Measurements from ENCODE around the gene SERPINA1. TPM values are rescaled to one million over a fixed set of nuclear protein-coding genes. Genes with fewer than 3 reads are reported as not detected.
"Not testable (repeated sequence)": the region's sequence is repeated elsewhere in the genome, so short reads cannot be mapped to it uniquely, and the experiment has no call there.

The SERPINA1 gene
- total RNA-seq (ENCODE audit: insufficient read depth, low replicate concordance): 15.6 TPM

- no peak for DNase-seq (ENCODE audit: low spot score)
These were observed at the start of gene SERPINA1 for GRCh38 chr14:94388384-94389103. TSS of gene SERPINA1 (minus strand) at chr14:94388602. CDS start at chr14:94383237, 5,365 bp downstream.

- no peak for DNase-seq (ENCODE audit: low spot score)
These were observed 40.2 kb upstream of the SERPINA1 start for GRCh38 chr14:94428610-94429009.

GRCh38 chr14:94427016-94427613 lies 38.7 kb upstream of the SERPINA1 start:
- DNase-seq (ENCODE audit: low spot score): no peak

- peak; percentile 5 for DNase-seq (ENCODE audit: low spot score)
These were observed 38.1 kb upstream of the SERPINA1 start for GRCh38 chr14:94426526-94426925.

- no peak for DNase-seq (ENCODE audit: low spot score)
These were observed 36.0 kb upstream of the SERPINA1 start for GRCh38 chr14:94424371-94424770.

GRCh38 chr14:94423453-94424056 lies 35.2 kb upstream of the SERPINA1 start:
- peak; percentile 47 for DNase-seq (ENCODE audit: low spot score)

- no peak for DNase-seq (ENCODE audit: low spot score)
These were observed 32.9 kb upstream of the SERPINA1 start for GRCh38 chr14:94421316-94421715.

GRCh38 chr14:94417497-94418205 lies 29.2 kb upstream of the SERPINA1 start:
- DNase-seq (ENCODE audit: low spot score): not testable (repeated sequence)

- no peak for DNase-seq (ENCODE audit: low spot score)
These were observed 24.6 kb upstream of the SERPINA1 start for GRCh38 chr14:94412671-94413638.

- DNase-seq (ENCODE audit: low spot score): no peak
These were observed 23.2 kb upstream of the SERPINA1 start for GRCh38 chr14:94411638-94412037.

GRCh38 chr14:94409430-94409829 lies 21.0 kb upstream of the SERPINA1 start:
- not testable (repeated sequence) for DNase-seq (ENCODE audit: low spot score)

GRCh38 chr14:94408546-94409095 lies 20.2 kb upstream of the SERPINA1 start:
- no peak for DNase-seq (ENCODE audit: low spot score)

- no peak for DNase-seq (ENCODE audit: low spot score)
These were observed 19.5 kb upstream of the SERPINA1 start for GRCh38 chr14:94407906-94408305.

GRCh38 chr14:94406910-94407309 lies 18.5 kb upstream of the SERPINA1 start:
- no peak for DNase-seq (ENCODE audit: low spot score)

GRCh38 chr14:94405486-94405885 lies 17.1 kb upstream of the SERPINA1 start:
- DNase-seq (ENCODE audit: low spot score): no peak

GRCh38 chr14:94404561-94404960 lies 16.2 kb upstream of the SERPINA1 start:
- DNase-seq (ENCODE audit: low spot score): no peak

GRCh38 chr14:94403312-94403932 lies 15.0 kb upstream of the SERPINA1 start:
- DNase-seq (ENCODE audit: low spot score): no peak

- no peak for DNase-seq (ENCODE audit: low spot score)
These were observed 12.7 kb upstream of the SERPINA1 start for GRCh38 chr14:94401083-94401482.

- DNase-seq (ENCODE audit: low spot score): no peak
These were observed 12.0 kb upstream of the SERPINA1 start for GRCh38 chr14:94400422-94400841.

- no peak for DNase-seq (ENCODE audit: low spot score)
These were observed 10.1 kb upstream of the SERPINA1 start for GRCh38 chr14:94398536-94398935.
